GM12801 (cell line): ENCODE data around the gene TMED4.

Experiments
- CTCF ChIP-seq: IDR thresholded peaks from one replicate; pipeline ENCODE4 v1.5.1; 2011; ENCODE audit warnings: control low read depth; ENCODE audit not compliant: insufficient read length; ENCODE audit errors: extremely low read depth

TMED4 gene

GRCh38 chr7:44604941-44605340, 22.9 kb upstream of the TMED4 start:
- TF ChIP-seq CTCF = no peak

GRCh38 chr7:44603193-44603592, 21.2 kb upstream of the TMED4 start:
- no peak for TF ChIP-seq CTCF

GRCh38 chr7:44602576-44602910, 20.5 kb upstream of the TMED4 start:
- TF ChIP-seq CTCF = no peak

GRCh38 chr7:44599222-44599621, 17.2 kb upstream of the TMED4 start:
- TF ChIP-seq CTCF = no peak

- no peak for TF ChIP-seq CTCF
Observed at GRCh38 chr7:44595934-44596635, 14.1 kb upstream of the TMED4 start.

GRCh38 chr7:44590910-44591309, 8.9 kb upstream of the TMED4 start:
- TF ChIP-seq CTCF = no peak

- no peak for TF ChIP-seq CTCF
Observed at GRCh38 chr7:44587843-44588711, 6.0 kb upstream of the TMED4 start.
